Neuronal stem cell (in vitro differentiated cells): ENCODE data around the gene APELA.

Experiments
- DNase-seq: peaks from one replicate; pipeline ENCODE4 v3.0.0-alpha.2; 2013; ENCODE audit warnings: low spot score
- H2AFZ ChIP-seq: one replicate; pipeline ENCODE4 v1.6.1; 2013; ENCODE audit warnings: mild to moderate bottlenecking, low read length, inconsistent platforms
- H2AK5ac ChIP-seq: 2 replicates; pipeline ENCODE4 v1.6.1; 2013; ENCODE audit warnings: low read depth, mild to moderate bottlenecking, inconsistent platforms, low read length, moderate library complexity, mixed read lengths
- H2BK120ac ChIP-seq: 2 replicates; pipeline ENCODE4 v1.6.1; 2013; ENCODE audit warnings: low read depth, mild to moderate bottlenecking, inconsistent platforms, low read length, moderate library complexity, mixed read lengths
- H2BK12ac ChIP-seq: one replicate; pipeline ENCODE4 v1.6.1; 2013; ENCODE audit warnings: low read length, inconsistent platforms
- H2BK15ac ChIP-seq: 2 replicates; pipeline ENCODE4 v1.6.1; 2013; ENCODE audit warnings: mild to moderate bottlenecking, low read length, inconsistent platforms, mixed read lengths
- H2BK5ac ChIP-seq: one replicate; pipeline ENCODE4 v1.6.1; 2013; ENCODE audit warnings: inconsistent platforms, mild to moderate bottlenecking, low read length, moderate library complexity
- H3K14ac ChIP-seq: one replicate; pipeline ENCODE4 v1.6.1; 2013; ENCODE audit warnings: low read length, inconsistent platforms
- H3K18ac ChIP-seq: 2 replicates; pipeline ENCODE4 v1.6.1; 2013; ENCODE audit warnings: low read length, inconsistent platforms
- H3K23ac ChIP-seq: 2 replicates; pipeline ENCODE4 v1.6.1; 2013; ENCODE audit warnings: low read depth, mild to moderate bottlenecking, mixed read lengths, low read length, inconsistent platforms; ENCODE audit not compliant: poor library complexity
- H3K27ac ChIP-seq: replicated peaks from 3 replicates; pipeline ENCODE4 v1.5.1; 2013; ENCODE audit warnings: low read length, inconsistent platforms
- H3K27me3 ChIP-seq, 3 experiments: 2 replicates each; pipeline ENCODE4 v1.6.1; 2013; ENCODE audit warnings: low read length in 3 of 3, mild to moderate bottlenecking in 2 of 3, inconsistent platforms in 1 of 3, low read depth in 1 of 3, mixed read lengths in 1 of 3, moderate library complexity in 1 of 3; ENCODE audit not compliant: control insufficient read depth in 3 of 3, insufficient read depth in 3 of 3
- H3K36me3 ChIP-seq, 2 donors: replicated peaks in 1 of 2; 2 replicates each; pipeline ENCODE4 v1.6.1; 2013; ENCODE audit warnings: low read length in 2 of 2; ENCODE audit not compliant: control insufficient read depth in 2 of 2, insufficient read depth in 2 of 2
- H3K4ac ChIP-seq: 2 replicates; pipeline ENCODE4 v1.6.1; 2013; ENCODE audit warnings: inconsistent platforms, mild to moderate bottlenecking, low read length, moderate library complexity
- H3K4me1 ChIP-seq, 2 donors: 1 replicate in 1 of 2; 2 replicates in 1 of 2; pipeline ENCODE4 v1.6.1; 2013; ENCODE audit warnings: low read length in 2 of 2, low read depth in 1 of 2; ENCODE audit not compliant: control insufficient read depth in 2 of 2, insufficient read depth in 1 of 2
- H3K4me2 ChIP-seq: one replicate; pipeline ENCODE4 v1.6.1; 2013; ENCODE audit warnings: mild to moderate bottlenecking, low read length, inconsistent platforms; ENCODE audit not compliant: insufficient read depth, poor library complexity, severe bottlenecking
- H3K4me3 ChIP-seq, 2 donors: 2 replicates each; pipeline ENCODE4 v1.5.1; 2013; ENCODE audit warnings: low read length in 2 of 2, mild to moderate bottlenecking in 2 of 2, inconsistent platforms in 1 of 2, moderate library complexity in 1 of 2
- H3K79me1 ChIP-seq: one replicate; pipeline ENCODE4 v1.6.1; 2013; ENCODE audit warnings: low read depth, mild to moderate bottlenecking, inconsistent platforms, low read length, moderate library complexity
- H3K9ac ChIP-seq: one replicate; pipeline ENCODE4 v1.6.1; 2013; ENCODE audit warnings: mild to moderate bottlenecking, low read depth, low read length, inconsistent platforms; ENCODE audit not compliant: poor library complexity
- H3K9me3 ChIP-seq, 2 donors: replicated peaks in 1 of 2; 2 replicates each; pipeline versions ENCODE3 to v1.6.1; 2013; ENCODE audit warnings: low read length in 2 of 2, mild to moderate bottlenecking in 2 of 2, inconsistent platforms in 1 of 2, low read depth in 1 of 2, mixed read lengths in 1 of 2, moderate library complexity in 1 of 2; ENCODE audit not compliant: control insufficient read depth in 2 of 2, insufficient read depth in 1 of 2
- H4K8ac ChIP-seq: one replicate; pipeline ENCODE4 v1.6.1; 2013; ENCODE audit warnings: low read depth, mild to moderate bottlenecking, inconsistent platforms, low read length, moderate library complexity
- H4K91ac ChIP-seq: one replicate; pipeline ENCODE4 v1.6.1; 2013; ENCODE audit warnings: low read length, low read depth, mild to moderate bottlenecking, inconsistent platforms; ENCODE audit not compliant: poor library complexity
- WGBS, 2 donors: extraction: QIAGEN DNeasy Blood & Tissue Kit; methylation state at CpG; one replicate each; pipeline ENCODE4 v1.1.7; 2013; ENCODE audit warnings: missing lambda C conversion rate in 2 of 2, mixed read lengths in 1 of 2; ENCODE audit not compliant: insufficient read length in 2 of 2, insufficient replicate concordance in 1 of 2; ENCODE audit errors: extremely low coverage in 2 of 2; 5-methylcytosine and 5-hydroxymethylcytosine counted together

APELA gene

GRCh38 chr4:164872481-164872880 is 4.5 kb upstream of the APELA start:
- Histone ChIP-seq H3K4me3 (no peak overlapping the region), H4K91ac (no peak overlapping the region), H3K36me3 (no peaks in the 10 kb centered on the region), H2BK15ac (no peak overlapping the region), H2BK12ac (no peak overlapping the region), H4K8ac (no peak overlapping the region), H3K23ac (no peak overlapping the region), H3K27ac (no peak overlapping the region), H3K18ac (no peak overlapping the region), H3K9me3 (no peaks in the 10 kb centered on the region), H3K9ac (no peak overlapping the region), H3K27me3 (no peaks in the 10 kb centered on the region), H3K14ac (no peak overlapping the region), H2AFZ (no peak overlapping the region), H3K79me1 (no peaks in the 10 kb centered on the region), H2BK120ac (no peak overlapping the region), H3K4me1 (peaks cover 5 to 9% of the 10 kb centered on the region in 2 donors), H3K4ac (no peak overlapping the region), H2AK5ac (no peak overlapping the region), H2BK5ac (no peak overlapping the region), H3K4me2 (no peak overlapping the region)
- no peak for DNase-seq
- no CpG with 5 or more reads among the region's 3 CpGs for WGBS, 2 donors

- H4K8ac ChIP-seq: no peak overlapping the region
- H2BK5ac ChIP-seq: no peak overlapping the region
- H3K14ac ChIP-seq: no peak overlapping the region
- no peak overlapping the region for H4K91ac ChIP-seq
- H3K4ac ChIP-seq: no peak overlapping the region
- no CpG with 5 or more reads among the region's 3 CpGs for WGBS, 2 donors
- no peak for DNase-seq
- H3K9ac ChIP-seq: no peak overlapping the region
- no peaks in the 10 kb centered on the region for H3K79me1 ChIP-seq
- H3K18ac ChIP-seq: no peak overlapping the region
- no peaks in the 10 kb centered on the region for H3K36me3 ChIP-seq
- no peak overlapping the region for H2AFZ ChIP-seq
- no peaks in the 10 kb centered on the region for H3K9me3 ChIP-seq
- H3K4me2 ChIP-seq: no peak overlapping the region
- no peak overlapping the region for H2AK5ac ChIP-seq
- no peak overlapping the region for H3K27ac ChIP-seq
- H3K23ac ChIP-seq: no peak overlapping the region
- no peak overlapping the region for H2BK12ac ChIP-seq
- H3K27me3 ChIP-seq: no peaks in the 10 kb centered on the region
- H3K4me3 ChIP-seq: no peak overlapping the region
- H2BK15ac ChIP-seq: no peak overlapping the region
- H3K4me1 ChIP-seq: peaks cover 5 to 11% of the 10 kb centered on the region in 2 donors
- H2BK120ac ChIP-seq: no peak overlapping the region
Measured at GRCh38 chr4:164874789-164875188, 2.2 kb upstream of the APELA start.

GRCh38 chr4:164880489-164881262 is 3.7 kb downstream of the APELA start:
- no peaks in the 10 kb centered on the region for H3K9me3 ChIP-seq
- no peaks in the 10 kb centered on the region for H3K79me1 ChIP-seq
- H3K4me1 ChIP-seq: peaks cover 2 to 15% of the 10 kb centered on the region in 2 donors
- no peak overlapping the region for H3K9ac ChIP-seq
- no peak overlapping the region for H2BK120ac ChIP-seq
- H2AK5ac ChIP-seq: no peak overlapping the region
- no peak overlapping the region for H3K23ac ChIP-seq
- no peak overlapping the region for H2BK15ac ChIP-seq
- no peak overlapping the region for H2BK5ac ChIP-seq
- H3K4me3 ChIP-seq: no peak overlapping the region
- H3K4me2 ChIP-seq: no peak overlapping the region
- no peak overlapping the region for H3K4ac ChIP-seq
- H2AFZ ChIP-seq: no peak overlapping the region
- H3K14ac ChIP-seq: no peak overlapping the region
- H2BK12ac ChIP-seq: no peak overlapping the region
- DNase-seq: no peak
- WGBS, 2 donors: no CpG with 5 or more reads among the region's 1 CpG
- no peaks in the 10 kb centered on the region for H3K27me3 ChIP-seq
- no peaks in the 10 kb centered on the region for H3K36me3 ChIP-seq
- H4K8ac ChIP-seq: no peak overlapping the region
- no peak overlapping the region for H3K27ac ChIP-seq
- H3K18ac ChIP-seq: no peak overlapping the region
- H4K91ac ChIP-seq: no peak overlapping the region

- no peaks in the 10 kb centered on the region for H3K27me3 ChIP-seq
- H3K4me3 ChIP-seq: no peak overlapping the region
- no peak overlapping the region for H4K8ac ChIP-seq
- H3K79me1 ChIP-seq: no peaks in the 10 kb centered on the region
- no peak overlapping the region for H3K4me2 ChIP-seq
- H2BK15ac ChIP-seq: no peak overlapping the region
- no peak overlapping the region for H3K27ac ChIP-seq
- no peak overlapping the region for H2BK120ac ChIP-seq
- H3K4ac ChIP-seq: no peak overlapping the region
- no peak overlapping the region for H3K14ac ChIP-seq
- no peak overlapping the region for H3K18ac ChIP-seq
- no peak overlapping the region for H3K23ac ChIP-seq
- H2BK5ac ChIP-seq: no peak overlapping the region
- no peak overlapping the region for H2AFZ ChIP-seq
- H4K91ac ChIP-seq: no peak overlapping the region
- no peak overlapping the region for H2AK5ac ChIP-seq
- no peaks in the 10 kb centered on the region for H3K36me3 ChIP-seq
- no peaks in the 10 kb centered on the region for H3K9me3 ChIP-seq
- no peak for DNase-seq
- H2BK12ac ChIP-seq: no peak overlapping the region
- no CpG with 5 or more reads among the region's 1 CpG for WGBS, 2 donors
- no peak overlapping the region for H3K9ac ChIP-seq
- no peaks in the 10 kb centered on the region for H3K4me1 ChIP-seq
Measured at GRCh38 chr4:164888096-164888715, 11.2 kb downstream of the APELA start.
